Neural cell (in vitro differentiated cells): ENCODE data around the gene GRHL1. TPM values are rescaled to one million over a fixed set of nuclear protein-coding genes. Genes with fewer than 3 reads are reported as not detected.

Source experiments
- H2AFZ ChIP-seq: fragments of 200-600, 300-800 bp; sonication (generic), shearing (Covaris generic); 2 replicates; pipeline ENCODE4 v1.6.0; 2014; ENCODE audit warnings: low read depth, mild to moderate bottlenecking, antibody characterized with exemption, low read length, moderate library complexity
- H3F3A ChIP-seq: fragments of 200-600 bp; shearing (Covaris generic); 2 replicates; pipeline ENCODE4 v1.6.1; 2016; ENCODE audit warnings: mild to moderate bottlenecking, moderate library complexity, mixed read lengths, antibody characterized with exemption, low read length; ENCODE audit not compliant: insufficient read depth, poor library complexity, severe bottlenecking
- H3K27ac ChIP-seq: fragments of 200-600, 300-800 bp; sonication (generic), shearing (Covaris generic); 2 replicates; pipeline ENCODE4 v1.5.1; 2014; ENCODE audit warnings: mild to moderate bottlenecking, low read length, moderate library complexity
- H3K27me3 ChIP-seq: fragments of 300-800, 200-600 bp; sonication (generic), shearing (Covaris generic); 2 replicates; pipeline ENCODE4 v1.6.0; 2014; ENCODE audit warnings: mild to moderate bottlenecking, low read depth, low read length, moderate library complexity; ENCODE audit not compliant: insufficient read depth
- H3K36me3 ChIP-seq: fragments of 300-800, 200-600 bp; sonication (generic), shearing (Covaris generic); 2 replicates; pipeline ENCODE4 v1.5.1; 2014; ENCODE audit warnings: mild to moderate bottlenecking, antibody characterized with exemption, low read length, moderate library complexity; ENCODE audit not compliant: insufficient read depth
- H3K4me2 ChIP-seq: fragments of 300-800, 200-600 bp; sonication (generic), shearing (Covaris generic); 2 replicates; pipeline ENCODE4 v1.6.0; 2014; ENCODE audit warnings: mild to moderate bottlenecking, low read length
- H3K4me3 ChIP-seq: fragments of 300-800, 200-600 bp; sonication (generic), shearing (Covaris generic); 2 replicates; pipeline ENCODE4 v1.5.1; 2014; ENCODE audit warnings: mild to moderate bottlenecking, low read length, moderate library complexity
- H3K79me2 ChIP-seq: fragments of 200-600 bp; shearing (Covaris generic); replicated peaks from 2 replicates; pipeline ENCODE4 v1.6.0; 2014; ENCODE audit warnings: mild to moderate bottlenecking, low read length, moderate library complexity; ENCODE audit not compliant: insufficient read depth
- H3K9ac ChIP-seq: fragments of 300-800, 200-600 bp; sonication (generic), shearing (Covaris generic); 2 replicates; pipeline ENCODE4 v1.6.1; 2016; ENCODE audit warnings: mild to moderate bottlenecking, low read length, mixed read lengths
- H3K9me2 ChIP-seq: fragments of 200-600 bp; shearing (Covaris generic); 2 replicates; pipeline ENCODE4 v1.6.1; 2016; ENCODE audit warnings: mild to moderate bottlenecking, low read length, mixed read lengths; ENCODE audit not compliant: insufficient read depth
- H3K9me3 ChIP-seq: fragments of 200-600, 300-800 bp; sonication (generic), shearing (Covaris generic); 2 replicates; pipeline ENCODE4 v1.6.1; 2016; ENCODE audit warnings: mild to moderate bottlenecking, mixed run types, low read length, moderate library complexity, mixed read lengths
- H4K20me1 ChIP-seq: fragments of 200-600 bp; shearing (Covaris generic); 2 replicates; pipeline ENCODE4 v1.6.1; 2016; ENCODE audit warnings: mild to moderate bottlenecking, mixed run types; ENCODE audit not compliant: insufficient read depth
- EP300 ChIP-seq: fragments of 450-650 bp; conservative IDR thresholded peaks from 2 replicates; pipeline ENCODE4 v1.6.1; 2014; ENCODE audit warnings: antibody characterized with exemption, mild to moderate bottlenecking, moderate library complexity; ENCODE audit not compliant: poor library complexity, severe bottlenecking
- EZH2 ChIP-seq: fragments of 200-600, 300-800 bp; shearing (Covaris generic), sonication (generic); IDR thresholded peaks from 2 replicates; pipeline ENCODE4 v1.6.1; 2014; ENCODE audit warnings: antibody characterized with exemption, low read length, borderline replicate concordance, mild to moderate bottlenecking; ENCODE audit not compliant: insufficient read depth, poor library complexity, severe bottlenecking
- MXI1 ChIP-seq: fragments of 450-650 bp; conservative IDR thresholded peaks from 2 replicates; pipeline ENCODE4 v1.6.1; 2014; ENCODE audit warnings: antibody characterized with exemption, mild to moderate bottlenecking; ENCODE audit not compliant: poor library complexity, severe bottlenecking
- POLR2AphosphoS5 ChIP-seq: IDR thresholded peaks from 2 replicates; pipeline ENCODE4 v1.6.1; 2012
- RAD21 ChIP-seq: fragments of 450-650 bp; conservative IDR thresholded peaks from 2 replicates; pipeline ENCODE4 v1.6.1; 2014; ENCODE audit warnings: antibody characterized with exemption, mild to moderate bottlenecking, moderate library complexity
- SMC3 ChIP-seq: fragments of 450-650 bp; conservative IDR thresholded peaks from 2 replicates; pipeline ENCODE4 v1.6.1; 2014; ENCODE audit warnings: antibody characterized with exemption, mild to moderate bottlenecking, moderate library complexity; ENCODE audit not compliant: poor library complexity
- TAF1 ChIP-seq: IDR thresholded peaks from 2 replicates; pipeline ENCODE4 v1.6.1; 2012; ENCODE audit warnings: low read depth
- polyA plus RNA-seq: library from polyadenylated mRNA; depleted of rRNA; stranded (reverse); fragments of >200 nt; gene quantifications from 2 replicates; pipeline ENCODE4 v1.2.3, GENCODE V29; 2014
- TF ChIP-seq, protein P1 (sequence below): IDR thresholded peaks from 2 replicates; pipeline ENCODE4 v1.6.1; 2012; ENCODE audit warnings: borderline replicate concordance
- TF ChIP-seq, protein P2 (sequence below): fragments of 450-650 bp; IDR thresholded peaks from 2 replicates; pipeline ENCODE4 v1.5.1; 2014; ENCODE audit warnings: antibody characterized with exemption, mild to moderate bottlenecking, moderate library complexity; ENCODE audit not compliant: poor library complexity, severe bottlenecking

GRHL1 gene
- polyA plus RNA-seq, 1 donor from 2014 or later = 26.3 TPM

DNA sequence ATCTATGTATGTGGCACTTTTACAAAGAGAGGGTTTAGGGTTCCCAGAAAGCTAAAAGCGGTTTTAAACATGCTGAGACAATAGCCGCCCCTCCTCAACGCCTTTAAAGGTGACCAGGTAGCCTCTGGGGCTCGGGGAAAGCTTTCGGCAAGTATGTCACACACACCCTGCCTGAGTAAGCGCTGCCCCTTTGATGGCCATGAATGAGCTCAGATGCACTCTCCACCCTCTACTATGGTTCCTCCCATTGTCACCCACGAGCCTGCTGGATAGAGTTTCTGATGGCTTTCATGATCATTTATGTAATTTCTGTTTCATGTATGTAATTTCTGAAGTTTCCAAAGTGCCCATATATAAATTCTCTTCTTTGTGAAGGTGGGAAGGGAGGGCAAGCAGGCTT, 44.1 kb upstream of the GRHL1 start:
- H3K9ac ChIP-seq = no peak overlapping the region
- no peak overlapping the region for H2AFZ ChIP-seq
- H3K27me3 ChIP-seq = no peaks in the 10 kb centered on the region
- H3F3A ChIP-seq = no peaks in the 10 kb centered on the region
- no peak overlapping the region for H3K27ac ChIP-seq
- no peak overlapping the region for H3K4me2 ChIP-seq
- H3K9me3 ChIP-seq = no peaks in the 10 kb centered on the region
- H3K36me3 ChIP-seq = no peaks in the 10 kb centered on the region
- no peaks in the 10 kb centered on the region for H4K20me1 ChIP-seq
- TF ChIP-seq RAD21 (no peak), SMC3 (no peak), TAF1 (no peak), EZH2 (no peak), EP300 (no peak), POLR2AphosphoS5 (no peak), MXI1 (no peak)
- TF ChIP-seq, protein P1, sequence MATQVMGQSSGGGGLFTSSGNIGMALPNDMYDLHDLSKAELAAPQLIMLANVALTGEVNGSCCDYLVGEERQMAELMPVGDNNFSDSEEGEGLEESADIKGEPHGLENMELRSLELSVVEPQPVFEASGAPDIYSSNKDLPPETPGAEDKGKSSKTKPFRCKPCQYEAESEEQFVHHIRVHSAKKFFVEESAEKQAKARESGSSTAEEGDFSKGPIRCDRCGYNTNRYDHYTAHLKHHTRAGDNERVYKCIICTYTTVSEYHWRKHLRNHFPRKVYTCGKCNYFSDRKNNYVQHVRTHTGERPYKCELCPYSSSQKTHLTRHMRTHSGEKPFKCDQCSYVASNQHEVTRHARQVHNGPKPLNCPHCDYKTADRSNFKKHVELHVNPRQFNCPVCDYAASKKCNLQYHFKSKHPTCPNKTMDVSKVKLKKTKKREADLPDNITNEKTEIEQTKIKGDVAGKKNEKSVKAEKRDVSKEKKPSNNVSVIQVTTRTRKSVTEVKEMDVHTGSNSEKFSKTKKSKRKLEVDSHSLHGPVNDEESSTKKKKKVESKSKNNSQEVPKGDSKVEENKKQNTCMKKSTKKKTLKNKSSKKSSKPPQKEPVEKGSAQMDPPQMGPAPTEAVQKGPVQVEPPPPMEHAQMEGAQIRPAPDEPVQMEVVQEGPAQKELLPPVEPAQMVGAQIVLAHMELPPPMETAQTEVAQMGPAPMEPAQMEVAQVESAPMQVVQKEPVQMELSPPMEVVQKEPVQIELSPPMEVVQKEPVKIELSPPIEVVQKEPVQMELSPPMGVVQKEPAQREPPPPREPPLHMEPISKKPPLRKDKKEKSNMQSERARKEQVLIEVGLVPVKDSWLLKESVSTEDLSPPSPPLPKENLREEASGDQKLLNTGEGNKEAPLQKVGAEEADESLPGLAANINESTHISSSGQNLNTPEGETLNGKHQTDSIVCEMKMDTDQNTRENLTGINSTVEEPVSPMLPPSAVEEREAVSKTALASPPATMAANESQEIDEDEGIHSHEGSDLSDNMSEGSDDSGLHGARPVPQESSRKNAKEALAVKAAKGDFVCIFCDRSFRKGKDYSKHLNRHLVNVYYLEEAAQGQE = no peak
- TF ChIP-seq, protein P2, sequence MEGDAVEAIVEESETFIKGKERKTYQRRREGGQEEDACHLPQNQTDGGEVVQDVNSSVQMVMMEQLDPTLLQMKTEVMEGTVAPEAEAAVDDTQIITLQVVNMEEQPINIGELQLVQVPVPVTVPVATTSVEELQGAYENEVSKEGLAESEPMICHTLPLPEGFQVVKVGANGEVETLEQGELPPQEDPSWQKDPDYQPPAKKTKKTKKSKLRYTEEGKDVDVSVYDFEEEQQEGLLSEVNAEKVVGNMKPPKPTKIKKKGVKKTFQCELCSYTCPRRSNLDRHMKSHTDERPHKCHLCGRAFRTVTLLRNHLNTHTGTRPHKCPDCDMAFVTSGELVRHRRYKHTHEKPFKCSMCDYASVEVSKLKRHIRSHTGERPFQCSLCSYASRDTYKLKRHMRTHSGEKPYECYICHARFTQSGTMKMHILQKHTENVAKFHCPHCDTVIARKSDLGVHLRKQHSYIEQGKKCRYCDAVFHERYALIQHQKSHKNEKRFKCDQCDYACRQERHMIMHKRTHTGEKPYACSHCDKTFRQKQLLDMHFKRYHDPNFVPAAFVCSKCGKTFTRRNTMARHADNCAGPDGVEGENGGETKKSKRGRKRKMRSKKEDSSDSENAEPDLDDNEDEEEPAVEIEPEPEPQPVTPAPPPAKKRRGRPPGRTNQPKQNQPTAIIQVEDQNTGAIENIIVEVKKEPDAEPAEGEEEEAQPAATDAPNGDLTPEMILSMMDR = no peak
- no peaks in the 10 kb centered on the region for H3K9me2 ChIP-seq
- no peak overlapping the region for H3K4me3 ChIP-seq
- H3K79me2 ChIP-seq = no peaks in the 10 kb centered on the region

GRCh38 chr2:9908639-9909038, 42.9 kb upstream of the GRHL1 start:
- Histone ChIP-seq H3F3A (no peaks in the 10 kb centered on the region), H3K27me3 (no peaks in the 10 kb centered on the region), H3K27ac (no peak overlapping the region), H2AFZ (no peak overlapping the region), H3K79me2 (no peaks in the 10 kb centered on the region), H3K9me3 (no peaks in the 10 kb centered on the region), H3K9ac (no peak overlapping the region), H3K4me3 (no peak overlapping the region), H4K20me1 (no peaks in the 10 kb centered on the region), H3K9me2 (no peaks in the 10 kb centered on the region), H3K36me3 (no peaks in the 10 kb centered on the region), H3K4me2 (no peak overlapping the region)
- TF ChIP-seq RAD21 (no peak), TAF1 (no peak), POLR2AphosphoS5 (no peak), MXI1 (no peak), EP300 (no peak), SMC3 (no peak), EZH2 (no peak)
- TF ChIP-seq, protein P1 = no peak
- TF ChIP-seq, protein P2 = no peak
